ENCODE data around the gene TFAP2C. TPM values are rescaled to one million over a fixed set of nuclear protein-coding genes. Genes with fewer than 3 reads are reported as not detected.
"Not testable (repeated sequence)": the region's sequence is repeated elsewhere in the genome, so short reads cannot be mapped to it uniquely, and the experiment has no call there.

Gene TFAP2C
- total RNA-seq, 1 donor from 2014 or later, result 4.0 TPM

GRCh38 chr20:56656632-56657031 is 27.5 kb downstream of the TFAP2C start:
- no peak for TF ChIP-seq CTCF (conservative IDR thresholded peaks at IDR 0.05)

GRCh38 chr20:56657879-56658278 is 28.8 kb downstream of the TFAP2C start:
- DNase-seq (ENCODE audit: low read depth, low spot score), result no peak
- TF ChIP-seq CTCF (conservative IDR thresholded peaks at IDR 0.05), result no peak
- no peaks in the 10 kb centered on the region for H3K9me3 Mint-ChIP-seq
- H3K27me3 Mint-ChIP-seq (ENCODE audit: low read depth), result peaks cover 10% of the 10 kb centered on the region
- H3K4me3 Mint-ChIP-seq, result no peak overlapping the region
- no peak overlapping the region for H3K27ac Mint-ChIP-seq (ENCODE audit: unreplicated experiment)
- no peaks in the 10 kb centered on the region for H3K4me1 Mint-ChIP-seq
- peaks cover 2% of the 10 kb centered on the region for H3K36me3 Mint-ChIP-seq (ENCODE audit: low read depth)

More at GRCh38 chr20:56656632-56657031, 27.5 kb downstream of the TFAP2C start:
- Mint-ChIP-seq H3K27ac (ENCODE audit: unreplicated experiment) (no peak overlapping the region), H3K9me3 (no peaks in the 10 kb centered on the region), H3K4me1 (no peaks in the 10 kb centered on the region), H3K4me3 (no peak overlapping the region), H3K36me3 (ENCODE audit: low read depth) (peaks cover 2% of the 10 kb centered on the region), H3K27me3 (ENCODE audit: low read depth) (peaks cover 10% of the 10 kb centered on the region)
- DNase-seq (ENCODE audit: low read depth, low spot score), result no peak

GRCh38 chr20:56658341-56658947 is 29.3 kb downstream of the TFAP2C start:
- not testable (repeated sequence) for DNase-seq (ENCODE audit: low read depth, low spot score); H3K9me3 Mint-ChIP-seq; H3K36me3 Mint-ChIP-seq (ENCODE audit: low read depth); H3K4me1 Mint-ChIP-seq; H3K27ac Mint-ChIP-seq (ENCODE audit: unreplicated experiment); H3K4me3 Mint-ChIP-seq
- H3K27me3 Mint-ChIP-seq (ENCODE audit: low read depth), result peaks cover 10% of the 10 kb centered on the region

- H3K4me3 Mint-ChIP-seq, result no peak overlapping the region
- no peaks in the 10 kb centered on the region for H3K9me3 Mint-ChIP-seq
- H3K27ac Mint-ChIP-seq (ENCODE audit: unreplicated experiment), result no peak overlapping the region
- no peak for TF ChIP-seq CTCF (conservative IDR thresholded peaks at IDR 0.05)
- DNase-seq (ENCODE audit: low read depth, low spot score), result no peak
- H3K4me1 Mint-ChIP-seq, result no peaks in the 10 kb centered on the region
- no peaks in the 10 kb centered on the region for H3K36me3 Mint-ChIP-seq (ENCODE audit: low read depth)
- no peaks in the 10 kb centered on the region for H3K27me3 Mint-ChIP-seq (ENCODE audit: low read depth)
Measured at GRCh38 chr20:56663660-56664059, 34.6 kb downstream of the TFAP2C start.

- Mint-ChIP-seq H3K27ac (ENCODE audit: unreplicated experiment) (no peak overlapping the region), H3K27me3 (ENCODE audit: low read depth) (no peaks in the 10 kb centered on the region), H3K4me1 (no peaks in the 10 kb centered on the region), H3K9me3 (no peaks in the 10 kb centered on the region), H3K36me3 (ENCODE audit: low read depth) (no peaks in the 10 kb centered on the region), H3K4me3 (no peak overlapping the region)
- no peak for TF ChIP-seq CTCF (conservative IDR thresholded peaks at IDR 0.05)
- no peak for DNase-seq (ENCODE audit: low read depth, low spot score)
Measured at GRCh38 chr20:56664796-56665195, 35.7 kb downstream of the TFAP2C start.

GRCh38 chr20:56665806-56666205 is 36.7 kb downstream of the TFAP2C start:
- no peaks in the 10 kb centered on the region for H3K36me3 Mint-ChIP-seq (ENCODE audit: low read depth)
- TF ChIP-seq CTCF (conservative IDR thresholded peaks at IDR 0.05), result no peak
- no peaks in the 10 kb centered on the region for H3K9me3 Mint-ChIP-seq
- no peaks in the 10 kb centered on the region for H3K4me1 Mint-ChIP-seq
- no peak overlapping the region for H3K27ac Mint-ChIP-seq (ENCODE audit: unreplicated experiment)
- no peak overlapping the region for H3K4me3 Mint-ChIP-seq
- DNase-seq (ENCODE audit: low read depth, low spot score), result no peak
- H3K27me3 Mint-ChIP-seq (ENCODE audit: low read depth), result no peaks in the 10 kb centered on the region

Data from neural crest cell (in vitro differentiated cells).